Fibroblast of mammary gland (primary cell): Measurements from ENCODE around the gene CORT.

ENCODE experiments used
- DNase-seq: peaks from one replicate; pipeline ENCODE4 v3.0.0-alpha.2; 2010; ENCODE audit warnings: low read depth
- H3K4me3 ChIP-seq: 2 replicates; pipeline ENCODE4 v1.5.1; 2011; ENCODE audit warnings: low read depth, mild to moderate bottlenecking, low read length, moderate library complexity; ENCODE audit not compliant: control insufficient read depth
- TF ChIP-seq, protein P1 (sequence below): conservative IDR thresholded peaks from 2 replicates; pipeline ENCODE4 v1.5.1; 2011; ENCODE audit warnings: low read depth, low read length, inconsistent platforms; ENCODE audit not compliant: control insufficient read depth, insufficient read depth

Gene CORT

DNA sequence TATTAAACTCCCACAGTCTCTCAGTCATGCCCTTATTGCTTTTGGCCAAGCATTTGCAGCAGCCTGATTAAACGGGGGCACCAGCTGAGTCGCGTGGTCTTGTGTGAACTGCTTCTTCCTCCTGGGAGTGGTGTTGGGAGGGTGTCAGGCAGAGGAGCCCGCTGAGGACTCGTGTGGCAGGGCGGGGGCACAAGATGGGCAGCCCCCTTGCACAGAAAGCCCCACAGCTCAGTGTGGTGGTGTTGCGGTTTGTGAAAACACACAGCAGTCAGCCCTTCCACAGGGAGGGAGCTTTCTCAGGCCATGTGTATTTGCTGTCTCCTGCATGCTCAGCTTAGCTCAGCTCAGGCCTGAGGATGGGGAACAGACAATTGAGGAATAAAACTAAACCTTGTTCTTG is 47.3 kb downstream of the CORT start:
- no peak for DNase-seq
- TF ChIP-seq, protein P1, sequence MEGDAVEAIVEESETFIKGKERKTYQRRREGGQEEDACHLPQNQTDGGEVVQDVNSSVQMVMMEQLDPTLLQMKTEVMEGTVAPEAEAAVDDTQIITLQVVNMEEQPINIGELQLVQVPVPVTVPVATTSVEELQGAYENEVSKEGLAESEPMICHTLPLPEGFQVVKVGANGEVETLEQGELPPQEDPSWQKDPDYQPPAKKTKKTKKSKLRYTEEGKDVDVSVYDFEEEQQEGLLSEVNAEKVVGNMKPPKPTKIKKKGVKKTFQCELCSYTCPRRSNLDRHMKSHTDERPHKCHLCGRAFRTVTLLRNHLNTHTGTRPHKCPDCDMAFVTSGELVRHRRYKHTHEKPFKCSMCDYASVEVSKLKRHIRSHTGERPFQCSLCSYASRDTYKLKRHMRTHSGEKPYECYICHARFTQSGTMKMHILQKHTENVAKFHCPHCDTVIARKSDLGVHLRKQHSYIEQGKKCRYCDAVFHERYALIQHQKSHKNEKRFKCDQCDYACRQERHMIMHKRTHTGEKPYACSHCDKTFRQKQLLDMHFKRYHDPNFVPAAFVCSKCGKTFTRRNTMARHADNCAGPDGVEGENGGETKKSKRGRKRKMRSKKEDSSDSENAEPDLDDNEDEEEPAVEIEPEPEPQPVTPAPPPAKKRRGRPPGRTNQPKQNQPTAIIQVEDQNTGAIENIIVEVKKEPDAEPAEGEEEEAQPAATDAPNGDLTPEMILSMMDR: no peak
- H3K4me3 ChIP-seq: no peak overlapping the region

DNA sequence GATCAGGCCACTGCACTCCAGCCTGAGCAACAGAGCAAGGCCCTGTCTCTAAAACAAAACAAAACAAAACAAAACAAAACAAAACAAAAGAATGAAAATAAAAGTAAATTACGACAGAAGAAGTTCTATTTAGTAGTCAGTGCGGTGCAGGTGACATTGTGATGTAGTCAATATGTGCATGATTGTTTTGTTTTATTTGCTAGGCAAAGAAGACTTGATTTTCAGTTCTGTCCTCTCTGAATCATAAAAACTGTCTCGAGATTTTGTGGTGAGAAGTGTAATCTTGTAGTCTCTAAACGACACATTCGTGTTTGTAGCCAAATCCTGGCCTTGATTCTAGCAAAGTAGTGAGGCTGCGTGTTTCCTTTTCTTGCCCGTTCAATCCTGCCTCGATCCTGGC is 48.4 kb downstream of the CORT start:
- no peak overlapping the region for H3K4me3 ChIP-seq
- DNase-seq: no peak
- TF ChIP-seq, protein P1: no peak
